ENCODE measurements around the gene UGT1A9.
"Not testable (repeated sequence)": the region's sequence is repeated elsewhere in the genome, so short reads cannot be mapped to it uniquely, and the experiment has no call there.

Gene UGT1A9

DNA sequence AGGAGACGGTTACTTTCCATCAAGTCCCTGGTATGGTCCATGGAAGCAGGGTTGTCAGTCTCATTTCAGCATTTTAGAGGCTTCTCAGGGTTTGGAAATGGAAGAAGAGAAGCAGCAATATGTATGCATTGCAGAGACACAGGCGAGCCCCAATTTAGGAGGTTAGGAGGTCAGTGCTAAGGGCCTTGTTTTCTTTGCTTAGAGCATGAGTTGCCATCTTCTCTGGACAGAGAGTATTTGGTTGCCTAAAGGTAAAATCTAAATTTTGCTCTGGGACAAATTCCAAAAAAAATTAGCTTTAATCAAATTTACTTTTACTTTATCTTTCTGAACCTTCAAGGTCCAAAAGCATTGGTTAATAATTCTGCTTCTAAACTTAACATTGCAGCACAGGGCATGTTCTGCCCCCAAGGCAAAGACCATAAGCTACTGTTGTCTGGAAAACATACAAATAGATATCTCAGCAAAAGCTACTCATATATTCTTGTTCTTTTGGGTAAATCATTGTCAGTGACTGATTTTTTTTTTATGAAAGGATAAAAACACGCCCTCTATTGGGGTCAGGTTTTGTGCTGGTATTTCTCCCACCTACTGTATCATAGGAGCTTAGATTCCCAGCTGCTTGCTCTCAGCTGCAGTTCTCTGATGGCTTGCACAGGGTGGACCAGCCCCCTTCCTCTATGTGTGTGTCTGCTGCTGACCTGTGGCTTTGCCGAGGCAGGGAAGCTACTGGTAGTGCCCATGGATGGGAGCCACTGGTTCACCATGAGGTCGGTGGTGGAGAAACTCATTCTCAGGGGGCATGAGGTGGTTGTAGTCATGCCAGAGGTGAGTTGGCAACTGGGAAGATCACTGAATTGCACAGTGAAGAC, at the start of gene UGT1A9:
TSS of gene UGT1A9 (plus strand) at position 609 of the 872 bp plus-strand sequence. CDS start at position 646, 37 bp downstream.
- no peak within 1 kb of the TSS for H3K27ac ChIP-seq
- H3K4me3 ChIP-seq = no peak within 1 kb of the TSS

DNA sequence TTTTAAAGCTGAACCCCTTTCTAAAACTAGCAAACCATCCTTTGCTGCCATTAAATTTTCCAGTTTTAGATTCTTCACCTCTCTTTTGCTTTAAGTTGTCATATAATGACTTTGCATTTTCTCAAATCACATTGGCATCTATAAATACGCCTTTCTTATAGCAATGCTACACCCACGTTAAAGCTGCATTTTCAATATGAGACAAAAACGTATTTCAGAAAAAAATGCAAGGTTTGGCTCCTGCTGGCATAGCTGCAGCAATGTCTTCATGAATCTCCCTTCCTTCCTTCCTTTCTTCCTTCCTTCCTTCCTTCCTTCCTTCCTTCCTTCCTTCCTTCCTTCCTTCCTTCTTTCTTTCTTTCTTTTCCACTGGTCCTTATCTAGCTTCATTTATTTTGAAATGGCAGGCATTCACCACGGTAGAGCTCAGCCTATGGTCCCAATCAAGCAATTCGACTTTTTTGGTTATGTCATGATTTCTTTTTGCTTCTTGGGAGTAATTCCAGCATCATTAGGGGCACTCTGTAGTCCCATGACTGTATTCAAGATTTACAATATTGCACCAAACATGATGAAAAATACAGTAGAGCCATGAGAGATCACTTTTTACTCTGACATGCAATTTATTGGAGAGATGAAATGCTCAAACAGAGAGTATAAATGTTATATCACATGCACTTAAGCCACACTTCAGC, 44.2 kb upstream of the UGT1A9 start:
- Histone ChIP-seq H3K27ac (no peak overlapping the region), H3K4me3 (no peak overlapping the region)

DNA sequence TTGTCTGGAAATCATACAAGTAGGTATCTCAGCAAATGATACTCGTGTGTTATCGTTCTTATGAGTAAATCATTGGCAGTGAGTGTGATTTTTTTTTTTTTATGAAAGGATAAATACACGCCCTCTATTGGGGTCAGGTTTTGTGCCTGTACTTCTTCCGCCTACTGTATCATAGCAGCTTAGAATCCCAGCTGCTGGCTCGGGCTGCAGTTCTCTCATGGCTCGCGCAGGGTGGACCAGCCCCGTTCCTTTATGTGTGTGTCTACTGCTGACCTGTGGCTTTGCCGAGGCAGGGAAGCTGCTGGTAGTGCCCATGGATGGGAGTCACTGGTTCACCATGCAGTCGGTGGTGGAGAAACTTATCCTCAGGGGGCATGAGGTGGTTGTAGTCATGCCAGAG, 35.4 kb upstream of the UGT1A9 start, which contains the start of gene UGT1A10:
TSS of gene UGT1A10 (plus strand) at position 143 of the 400 bp plus-strand sequence. CDS start at position 218, 75 bp downstream.
- not testable (repeated sequence) for H3K27ac ChIP-seq
- H3K4me3 ChIP-seq = peak within 1 kb of the TSS in 1 of 7 experiments; percentile 17

DNA sequence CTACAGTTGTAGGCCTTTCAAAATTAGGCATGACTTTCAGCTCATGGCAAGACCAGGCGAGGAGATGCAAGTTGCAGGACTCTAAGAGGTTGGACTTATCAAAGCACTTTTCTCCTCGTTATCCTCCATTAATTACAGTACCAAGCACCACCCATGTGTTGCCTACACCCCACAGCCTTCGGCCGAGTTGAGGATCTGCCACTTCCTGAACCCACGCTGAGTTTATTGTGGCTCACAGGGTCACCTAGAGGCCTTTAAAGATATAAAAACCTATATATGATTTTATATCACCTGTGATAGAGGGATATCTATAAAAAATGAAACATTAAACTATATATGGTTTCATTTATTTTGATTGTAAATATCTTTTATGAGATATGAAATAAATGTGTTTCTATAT, 32.9 kb upstream of the UGT1A9 start:
- no peak overlapping the region for H3K4me3 ChIP-seq

DNA sequence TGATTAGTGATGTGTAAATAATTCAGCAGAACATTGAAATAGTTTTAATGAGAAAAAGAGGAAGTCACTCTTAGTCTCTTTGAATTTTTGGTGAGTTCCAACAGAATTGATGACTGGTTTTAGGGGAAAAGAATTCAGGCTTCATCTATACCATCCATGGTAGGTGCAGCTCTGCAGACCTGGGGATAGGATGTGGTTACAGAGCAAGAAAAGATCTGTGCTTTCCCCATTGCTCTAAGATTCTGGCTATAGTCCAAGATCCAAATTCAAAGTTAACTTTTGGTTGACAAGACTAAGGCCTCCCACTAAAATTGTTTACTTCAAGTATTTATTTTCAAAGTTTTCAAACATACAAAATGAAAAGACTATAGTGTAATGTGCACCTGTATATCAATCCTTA, 31.8 kb upstream of the UGT1A9 start:
- H3K4me3 ChIP-seq = no peak overlapping the region

More for the DNA sequence above, 32.9 kb upstream of the UGT1A9 start:
- H3K27ac ChIP-seq = no peak overlapping the region

DNA sequence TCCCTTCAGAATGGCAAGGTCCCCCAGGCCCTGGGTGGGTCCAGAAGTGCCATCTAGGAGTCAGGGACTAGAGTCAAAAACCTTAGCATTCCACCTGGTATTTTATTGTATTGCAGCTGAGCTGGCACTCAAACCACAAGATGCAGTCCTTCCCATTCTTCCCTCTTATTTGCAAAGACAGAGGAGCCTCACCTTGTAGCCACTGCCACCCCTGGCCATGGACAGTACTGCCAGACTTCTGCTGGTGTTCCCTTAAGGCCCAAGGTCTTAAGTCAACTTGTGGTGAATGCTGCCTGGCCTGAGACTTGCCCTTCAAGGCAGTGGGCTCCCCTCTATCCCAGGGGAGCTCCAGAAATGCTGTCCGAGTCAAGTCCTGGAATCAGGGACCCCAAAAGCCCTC, 28.6 kb upstream of the UGT1A9 start:
- Histone ChIP-seq H3K4me3 (no peak overlapping the region), H3K27ac (no peak overlapping the region)

More for the DNA sequence above, 31.8 kb upstream of the UGT1A9 start:
- no peak overlapping the region for H3K27ac ChIP-seq

DNA sequence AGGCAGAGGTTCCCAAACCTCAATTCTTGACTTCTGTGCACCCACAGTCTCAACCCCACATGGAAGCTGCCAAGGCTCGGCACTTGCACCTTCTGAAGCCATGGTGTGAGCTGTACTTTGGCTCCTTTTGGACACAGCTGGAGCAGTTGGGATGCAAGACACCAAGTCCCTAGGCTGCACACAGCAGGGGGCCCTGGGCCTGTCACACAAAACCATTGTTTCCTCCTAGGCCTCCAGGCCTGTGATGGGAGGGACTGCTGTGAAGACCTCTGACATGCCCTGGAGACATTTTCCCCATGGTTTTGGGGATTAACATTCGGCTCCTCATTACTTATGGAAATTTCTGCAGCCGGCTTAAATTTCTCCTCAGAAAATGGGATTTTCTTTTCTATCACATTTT, 25.7 kb upstream of the UGT1A9 start:
- H3K4me3 ChIP-seq, H3K27ac ChIP-seq: not testable (repeated sequence)

DNA sequence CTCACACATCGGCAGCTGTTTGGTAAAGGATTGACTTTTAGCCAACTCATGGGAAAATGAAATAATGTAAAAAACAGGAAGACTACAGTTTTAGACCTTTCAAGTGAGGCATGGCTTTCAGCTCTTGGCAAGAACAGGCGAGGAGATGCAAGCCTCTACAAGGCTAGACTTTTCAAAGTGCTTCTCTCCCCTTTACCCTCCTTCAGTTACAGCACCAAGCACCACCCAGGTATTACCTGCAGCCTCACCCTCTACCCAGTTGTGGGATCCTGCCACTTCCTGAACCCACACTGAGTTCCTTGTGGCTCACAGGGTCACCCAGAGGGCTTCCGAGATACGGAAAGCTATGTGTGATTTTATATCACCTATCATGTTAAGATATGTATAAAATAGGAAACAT, 20.7 kb upstream of the UGT1A9 start:
- H3K4me3 ChIP-seq = no peak overlapping the region
- H3K27ac ChIP-seq = no peak overlapping the region

DNA sequence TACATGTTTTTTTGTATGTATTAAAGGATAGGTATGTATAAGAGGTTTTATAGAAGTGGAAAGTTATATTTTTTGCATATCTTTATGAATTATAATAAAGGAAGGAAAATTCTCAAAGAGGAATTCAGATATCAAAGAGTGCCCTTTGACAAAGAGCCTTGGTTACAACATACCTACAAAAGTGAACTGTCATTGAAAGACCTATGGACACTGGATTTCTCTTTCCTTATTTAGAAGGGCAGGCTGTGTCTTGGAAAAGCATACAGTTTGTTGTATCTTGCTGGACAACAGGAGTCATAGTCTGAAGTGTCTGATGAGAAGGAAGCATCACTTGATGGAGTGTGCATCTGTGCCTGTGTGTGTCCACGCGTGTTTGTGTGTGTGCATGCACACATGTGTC, 20.3 kb upstream of the UGT1A9 start:
- H3K4me3 ChIP-seq = no peak overlapping the region
- H3K27ac ChIP-seq = no peak overlapping the region

DNA sequence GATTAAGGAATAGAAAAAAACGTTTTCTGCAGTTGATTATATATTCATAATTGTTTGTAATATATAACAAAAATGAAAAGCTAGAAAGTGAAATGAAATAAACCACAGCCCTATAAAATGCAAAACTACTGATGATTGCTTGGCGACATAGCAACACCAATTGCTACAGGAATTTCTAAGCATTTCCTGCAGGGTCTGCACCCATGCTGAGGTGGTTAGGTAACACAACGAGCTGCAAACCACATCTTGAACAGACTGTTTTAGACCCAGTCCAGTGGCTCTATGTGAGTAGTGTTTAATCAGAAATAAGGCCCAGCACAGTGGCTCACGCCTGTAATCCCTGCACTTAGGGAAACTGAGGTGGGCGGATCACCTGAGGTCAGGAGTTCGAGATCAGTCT, 17.2 kb upstream of the UGT1A9 start:
- Histone ChIP-seq H3K27ac (no peak overlapping the region), H3K4me3 (no peak overlapping the region)

DNA sequence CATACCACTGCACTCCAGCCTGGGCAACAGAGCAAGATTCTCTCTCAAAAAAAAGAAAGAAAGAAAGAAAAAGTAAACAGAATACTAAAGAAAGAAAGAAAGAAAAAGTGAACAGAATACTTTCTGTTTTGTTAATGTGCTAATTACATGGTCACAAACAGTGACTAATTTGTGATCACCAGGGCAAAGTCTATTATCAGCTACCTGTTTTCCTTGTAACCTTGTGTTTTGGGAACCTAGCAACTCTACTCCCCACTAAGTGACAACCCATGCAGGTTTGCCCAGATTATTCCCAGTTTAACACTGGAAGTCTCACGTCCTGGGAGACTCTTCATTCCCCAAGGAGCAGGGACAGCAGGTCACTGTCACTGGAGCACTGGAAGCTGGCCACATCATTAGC, 16.7 kb upstream of the UGT1A9 start:
- no peak overlapping the region for H3K27ac ChIP-seq

DNA sequence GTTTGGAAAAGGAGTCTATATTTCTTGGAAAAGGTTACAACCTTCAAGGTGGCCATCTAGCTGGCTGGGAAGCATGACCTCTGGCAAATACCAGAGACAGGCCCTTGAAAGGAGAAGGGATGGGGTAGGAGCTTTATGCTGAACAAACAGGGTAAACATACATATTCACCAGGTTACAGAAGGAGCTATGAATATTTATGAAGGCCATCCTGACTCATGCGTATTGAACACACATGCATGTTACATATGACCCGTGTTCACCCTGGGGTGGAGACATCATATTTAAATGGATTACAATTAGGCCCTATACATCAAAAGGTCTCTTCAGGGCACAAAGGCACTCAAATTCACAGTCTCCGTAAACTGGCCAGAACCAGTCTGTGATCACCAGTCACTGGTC, 15.8 kb upstream of the UGT1A9 start:
- not testable (repeated sequence) for H3K4me3 ChIP-seq, H3K27ac ChIP-seq

More for the DNA sequence above, 16.7 kb upstream of the UGT1A9 start:
- no peak overlapping the region for H3K4me3 ChIP-seq

DNA sequence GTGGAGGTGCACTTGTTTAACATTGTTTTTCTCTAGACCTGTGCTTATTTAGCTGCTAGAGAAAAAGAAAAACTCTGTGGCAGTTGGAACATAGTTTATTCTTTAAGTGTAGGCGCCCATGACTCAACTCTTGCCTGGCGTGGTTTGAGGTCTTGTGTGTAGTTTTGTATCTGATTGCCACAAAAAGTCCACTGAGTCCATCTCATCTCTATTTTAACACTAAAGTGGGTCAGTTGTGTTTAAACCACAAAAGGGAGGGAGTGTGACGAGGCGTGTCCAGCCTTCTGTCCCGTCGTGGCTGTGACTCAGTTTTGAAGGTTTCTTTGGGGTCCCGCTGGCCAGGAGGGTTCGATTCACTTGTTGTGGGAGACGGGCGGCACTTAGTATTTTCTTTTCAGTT, 15.3 kb upstream of the UGT1A9 start:
- H3K4me3 ChIP-seq = no peak overlapping the region
- H3K27ac ChIP-seq = no peak overlapping the region

DNA sequence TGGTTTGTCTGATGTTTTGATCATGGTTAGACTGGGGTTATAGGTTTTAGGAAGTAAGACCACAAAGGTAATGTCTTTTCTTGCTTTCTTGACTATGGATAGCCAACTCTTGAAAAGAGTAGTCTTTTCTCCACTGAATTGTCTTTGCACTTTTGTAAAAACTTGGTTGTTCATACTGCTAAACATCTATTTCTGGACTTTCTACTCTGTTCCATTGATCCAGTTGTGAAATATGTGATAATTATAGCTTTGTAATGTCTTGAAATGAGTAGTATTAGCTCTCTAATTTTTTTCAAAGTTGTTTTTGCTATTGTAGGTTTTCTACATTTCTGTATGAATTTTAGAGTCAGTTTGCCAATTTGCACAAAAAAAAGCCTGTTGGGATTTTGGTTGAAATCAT, 13.1 kb upstream of the UGT1A9 start:
- no peak overlapping the region for H3K4me3 ChIP-seq
- H3K27ac ChIP-seq = no peak overlapping the region

DNA sequence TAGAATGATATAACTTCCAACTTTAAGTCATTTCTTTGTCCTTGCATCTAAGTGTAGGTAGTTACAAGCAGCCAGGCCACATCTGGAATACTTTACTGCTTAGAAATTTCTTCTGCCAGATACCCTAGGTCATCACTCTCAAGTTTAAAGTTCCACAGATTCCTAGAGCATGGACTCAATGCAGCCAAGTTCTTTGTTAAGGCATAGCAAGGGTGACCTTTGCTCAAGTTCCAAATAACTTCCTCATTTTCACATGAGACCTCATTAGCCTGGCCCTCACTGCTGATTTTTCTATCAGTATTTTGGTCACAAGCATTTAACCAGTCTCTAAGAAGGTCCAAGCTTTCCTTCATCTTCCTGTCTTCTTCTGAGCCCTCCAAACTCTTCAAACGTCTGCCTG, 7.8 kb upstream of the UGT1A9 start:
- H3K27ac ChIP-seq = no peak overlapping the region
- no peak overlapping the region for H3K4me3 ChIP-seq

DNA sequence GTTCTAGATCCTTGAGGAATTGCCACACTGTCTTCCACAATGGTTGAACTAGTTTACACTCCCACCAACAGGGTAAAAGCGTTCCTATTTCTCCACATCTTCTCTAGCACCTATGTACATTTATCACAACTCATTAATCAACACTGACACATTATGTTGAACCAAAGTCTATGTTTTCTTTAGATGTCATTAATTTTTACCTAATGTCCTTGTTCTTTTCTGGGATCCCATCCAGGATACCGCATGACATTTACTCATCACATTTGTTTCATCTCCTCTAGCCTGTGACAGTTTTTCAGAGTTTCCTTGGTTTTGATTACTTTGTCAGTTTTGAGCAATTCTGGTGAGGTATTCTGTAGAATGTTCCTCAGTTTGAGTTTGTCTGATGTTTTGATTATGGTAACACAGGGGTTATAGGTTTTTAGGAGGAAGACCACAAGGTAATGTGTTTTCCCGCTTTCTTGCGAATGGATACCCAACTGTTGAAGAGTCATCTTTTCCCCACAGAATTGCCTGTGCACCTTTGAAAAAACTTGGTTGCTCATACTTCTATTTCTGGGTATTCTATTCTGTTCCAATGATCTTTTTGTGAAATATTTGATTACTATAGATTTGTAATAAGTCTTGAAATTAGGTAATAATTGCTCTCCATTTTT, 3.0 kb upstream of the UGT1A9 start:
- H3K4me3 ChIP-seq = no peak overlapping the region
- H3K27ac ChIP-seq = no peak overlapping the region

DNA sequence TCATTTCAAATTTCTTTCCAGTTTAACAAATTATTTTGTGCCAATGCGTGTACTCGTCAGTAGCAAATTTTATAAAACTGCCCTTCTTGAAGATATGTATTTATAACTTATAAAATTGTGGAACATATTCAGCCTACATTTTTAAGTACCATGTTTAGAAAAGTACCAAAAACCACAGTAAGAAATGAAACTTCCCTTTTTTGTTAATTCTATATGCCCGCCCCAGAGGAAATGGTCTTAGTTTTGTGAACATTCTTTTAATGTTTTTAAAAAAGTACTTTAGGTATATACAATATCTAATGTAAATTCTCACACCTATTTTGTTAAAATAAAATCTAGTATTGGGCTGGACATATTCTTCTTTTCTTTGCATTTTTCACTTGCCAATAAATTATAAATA, 1.2 kb downstream of the UGT1A9 start:
- no peak overlapping the region for H3K4me3 ChIP-seq
- no peak overlapping the region for H3K27ac ChIP-seq

DNA sequence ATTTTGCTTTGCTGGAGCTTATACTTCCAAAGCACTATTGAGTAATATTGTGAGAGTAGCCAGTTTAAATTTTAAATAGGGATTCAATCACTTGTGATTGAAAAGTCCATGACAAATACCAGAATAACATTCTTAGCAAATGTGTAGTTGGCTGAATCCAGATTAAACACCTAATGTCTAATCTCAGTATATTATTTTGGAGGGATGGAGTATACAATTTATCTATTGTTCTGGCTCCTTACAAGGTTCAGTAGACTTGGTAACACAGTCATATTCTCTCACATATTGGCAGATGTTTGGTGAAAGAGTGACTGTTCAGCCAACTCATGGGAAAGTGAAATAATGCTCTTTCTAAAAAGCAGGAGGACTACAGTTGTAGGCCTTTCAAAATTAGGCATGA, 2.2 kb downstream of the UGT1A9 start:
- Histone ChIP-seq H3K4me3 (no peak overlapping the region), H3K27ac (no peak overlapping the region)

DNA sequence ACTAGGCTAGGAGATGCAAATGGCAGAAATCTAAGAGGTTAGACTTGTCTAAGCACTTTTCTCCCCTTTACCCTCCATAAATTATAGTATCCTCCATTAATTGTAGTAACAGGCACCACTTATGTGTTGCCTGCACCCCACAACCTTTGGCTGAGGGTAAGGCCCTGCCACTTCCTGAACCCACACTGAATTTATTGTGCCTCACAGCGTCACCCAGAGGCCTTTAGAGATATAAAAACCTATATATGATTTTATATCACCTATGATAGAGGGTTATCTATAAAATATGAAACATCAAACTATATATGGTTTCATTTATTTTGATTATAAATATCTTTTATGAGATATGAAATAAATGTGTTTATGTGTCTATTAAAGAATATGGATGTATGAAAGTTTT, 2.6 kb downstream of the UGT1A9 start:
- no peak overlapping the region for H3K4me3 ChIP-seq
- no peak overlapping the region for H3K27ac ChIP-seq

DNA sequence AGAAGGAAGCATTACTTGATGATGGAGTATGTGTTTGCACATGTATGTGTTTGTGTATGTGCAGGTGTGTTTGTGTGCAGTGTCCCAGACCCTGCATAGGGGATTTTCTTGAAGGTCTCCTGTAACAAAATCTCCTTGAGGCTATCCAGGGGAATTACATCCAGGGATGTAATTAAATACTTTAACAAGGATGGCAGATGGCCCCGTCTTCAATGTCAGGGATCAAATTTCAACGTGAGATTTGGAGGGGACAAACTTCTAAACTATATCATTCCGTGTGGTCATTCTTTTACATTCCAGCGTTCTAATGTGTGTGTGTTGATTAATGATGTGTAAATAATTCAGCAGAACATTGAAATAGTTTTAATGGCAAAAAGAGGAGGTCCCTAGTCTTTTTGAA, 3.3 kb downstream of the UGT1A9 start:
- H3K4me3 ChIP-seq = no peak overlapping the region
- H3K27ac ChIP-seq = no peak overlapping the region

DNA sequence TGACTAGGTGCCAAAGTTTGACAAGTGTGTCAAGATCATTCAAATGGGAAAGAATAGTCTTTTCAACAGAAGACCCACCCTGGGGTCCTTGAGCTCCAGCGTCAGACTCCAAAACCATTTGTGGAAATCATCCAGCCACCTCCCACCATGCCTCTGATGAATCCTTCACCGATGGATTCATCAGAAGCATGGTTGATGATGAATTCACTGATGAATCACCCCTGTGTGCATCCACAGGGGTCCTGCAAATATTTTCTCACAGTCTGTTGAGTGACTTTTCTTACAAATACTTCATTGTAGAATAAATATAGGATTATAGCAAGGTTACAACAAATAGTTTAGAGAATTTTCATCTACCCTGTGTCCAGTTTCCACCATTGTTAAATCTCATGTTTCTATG, 4.3 kb downstream of the UGT1A9 start:
- H3K4me3 ChIP-seq = no peak overlapping the region
- H3K27ac ChIP-seq = no peak overlapping the region
